Measurements from ENCODE around the gene PLA2G4A. TPM values are rescaled to one million over a fixed set of nuclear protein-coding genes. Genes with fewer than 3 reads are reported as not detected.

PLA2G4A gene
- total and polyA plus RNA-seq, 8 donors, result 1.5 to 5.7 (median 2.4) TPM

DNA sequence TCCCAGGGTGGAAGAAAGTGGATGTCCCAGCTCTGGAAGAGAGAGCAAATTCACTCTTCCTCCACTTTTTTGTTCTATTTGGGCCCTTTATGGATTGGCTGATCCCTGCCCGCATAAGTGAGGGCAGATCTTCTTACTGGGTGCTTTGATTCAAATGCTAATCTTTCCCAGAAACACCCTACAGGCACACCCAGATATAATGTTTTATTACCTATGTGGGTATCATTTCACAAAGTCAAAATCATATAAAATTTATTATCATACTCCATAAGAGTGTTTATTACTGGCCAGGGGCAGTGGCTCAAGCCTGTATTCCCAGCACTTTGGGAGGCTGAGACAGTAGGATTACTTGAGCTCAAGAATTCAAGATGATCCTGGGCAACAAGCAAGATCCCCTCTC is 16.9 kb upstream of the PLA2G4A start:
- DNase-seq (no peak), ATAC-seq (no peak), FAIRE-seq (no peak)
- TF ChIP-seq, protein P1, sequence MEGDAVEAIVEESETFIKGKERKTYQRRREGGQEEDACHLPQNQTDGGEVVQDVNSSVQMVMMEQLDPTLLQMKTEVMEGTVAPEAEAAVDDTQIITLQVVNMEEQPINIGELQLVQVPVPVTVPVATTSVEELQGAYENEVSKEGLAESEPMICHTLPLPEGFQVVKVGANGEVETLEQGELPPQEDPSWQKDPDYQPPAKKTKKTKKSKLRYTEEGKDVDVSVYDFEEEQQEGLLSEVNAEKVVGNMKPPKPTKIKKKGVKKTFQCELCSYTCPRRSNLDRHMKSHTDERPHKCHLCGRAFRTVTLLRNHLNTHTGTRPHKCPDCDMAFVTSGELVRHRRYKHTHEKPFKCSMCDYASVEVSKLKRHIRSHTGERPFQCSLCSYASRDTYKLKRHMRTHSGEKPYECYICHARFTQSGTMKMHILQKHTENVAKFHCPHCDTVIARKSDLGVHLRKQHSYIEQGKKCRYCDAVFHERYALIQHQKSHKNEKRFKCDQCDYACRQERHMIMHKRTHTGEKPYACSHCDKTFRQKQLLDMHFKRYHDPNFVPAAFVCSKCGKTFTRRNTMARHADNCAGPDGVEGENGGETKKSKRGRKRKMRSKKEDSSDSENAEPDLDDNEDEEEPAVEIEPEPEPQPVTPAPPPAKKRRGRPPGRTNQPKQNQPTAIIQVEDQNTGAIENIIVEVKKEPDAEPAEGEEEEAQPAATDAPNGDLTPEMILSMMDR (IDR thresholded peaks at IDR 0.05), result no peak
- Histone ChIP-seq H3K36me3 (no peaks in the 10 kb centered on the region), H3K27ac (no peak overlapping the region), H3K9me3 (no peaks in the 10 kb centered on the region), H3K27me3 (no peaks in the 10 kb centered on the region), H3K4me1 (no peaks in the 10 kb centered on the region), H3K4me3 (no peak overlapping the region)
- intact Hi-C loops (cut with DNase I), result no loop called here
- 79 to 92% methylated on average over 1 of the region's 1 CpG for WGBS, 2 donors

DNA sequence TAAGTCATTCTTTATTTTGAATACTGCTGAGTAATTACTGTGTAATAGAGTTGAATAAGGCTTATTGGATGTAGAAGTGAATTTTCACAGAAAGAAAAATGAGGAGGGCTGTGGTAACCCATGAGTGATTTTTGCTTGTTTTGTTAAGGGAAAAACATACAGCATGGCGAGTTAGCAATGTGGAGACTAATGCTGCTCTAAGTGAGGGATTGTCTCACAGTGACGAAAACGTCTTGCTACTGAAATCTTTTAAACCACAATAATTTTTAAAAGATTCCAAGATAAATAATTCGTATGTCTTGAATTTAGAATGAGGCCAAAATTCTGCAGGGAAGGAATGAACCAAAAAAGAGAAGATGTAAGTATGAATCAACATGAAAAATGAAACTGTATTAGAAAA is 16.2 kb upstream of the PLA2G4A start:
- DNase-seq (no peak), ATAC-seq (no peak), FAIRE-seq (no peak)
- intact Hi-C loops (cut with DNase I), result no loop called here
- no peaks in the 10 kb centered on the region for H3K27me3 ChIP-seq
- no peaks in the 10 kb centered on the region for H3K9me3 ChIP-seq
- WGBS, 2 donors, result 66 to 70% methylated on average over 4 of the region's 4 CpGs
- no peak overlapping the region for H3K27ac ChIP-seq
- TF ChIP-seq, protein P1 (IDR thresholded peaks at IDR 0.05), result no peak
- no peaks in the 10 kb centered on the region for H3K4me1 ChIP-seq
- no peak overlapping the region for H3K4me3 ChIP-seq
- H3K36me3 ChIP-seq, result no peaks in the 10 kb centered on the region

DNA sequence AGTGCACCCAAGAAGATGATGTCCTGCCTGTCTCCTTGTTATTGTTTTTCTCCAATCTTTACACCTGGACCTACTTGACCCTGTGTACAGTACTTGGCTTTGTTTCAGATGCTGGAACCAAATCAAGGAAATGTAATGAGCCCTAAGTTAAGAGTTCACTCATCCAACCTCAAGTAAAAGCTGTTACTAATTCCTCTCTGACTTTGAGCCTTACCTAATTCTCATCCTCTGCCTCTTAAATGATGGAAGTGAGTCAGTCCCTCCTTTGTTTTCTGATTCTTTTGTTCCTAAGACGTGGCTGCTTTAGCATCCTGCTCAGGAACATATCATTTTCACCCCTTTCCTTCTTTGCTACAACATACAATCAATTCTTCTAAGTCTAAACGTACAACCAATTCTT is 15.3 kb upstream of the PLA2G4A start:
- TF ChIP-seq, protein P1 (IDR thresholded peaks at IDR 0.05), result no peak

DNA sequence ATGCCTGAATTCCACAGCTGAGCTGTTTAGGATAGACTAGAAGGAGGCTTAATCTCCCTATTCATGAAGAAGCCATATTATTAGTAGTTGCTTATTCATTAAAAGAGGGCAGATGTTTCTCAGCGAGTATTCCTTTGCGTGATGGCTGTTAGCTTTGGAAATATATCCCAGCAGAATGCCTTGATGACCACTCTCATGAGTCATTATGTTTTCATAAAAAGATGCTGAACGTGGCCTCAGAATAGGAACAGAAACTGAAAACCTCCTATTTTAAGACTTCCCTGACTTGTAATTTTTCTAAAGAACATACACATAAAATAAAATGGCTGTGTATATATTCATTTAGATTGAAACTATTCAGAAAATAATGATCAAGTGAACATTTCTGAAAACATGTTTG is 9.6 kb upstream of the PLA2G4A start:
- no peaks in the 10 kb centered on the region for H3K9me3 ChIP-seq
- H3K36me3 ChIP-seq, result no peaks in the 10 kb centered on the region
- H3K4me1 ChIP-seq, result no peaks in the 10 kb centered on the region
- no peak overlapping the region for H3K27ac ChIP-seq
- WGBS, 2 donors, result 63 to 70% methylated on average over 3 of the region's 3 CpGs
- TF ChIP-seq, protein P1 (IDR thresholded peaks at IDR 0.05), result no peak
- intact Hi-C loops (cut with DNase I), result no loop called here
- no peak for FAIRE-seq
- peaks cover 0 to 7% (median 0%) of the 10 kb centered on the region in 4 donors for H3K27me3 ChIP-seq
- H3K4me3 ChIP-seq, result no peak overlapping the region
- DNase-seq, result no peak
- peak in 2 of 4 donors; percentile 34 to 35 for ATAC-seq

More for the DNA sequence above, 15.3 kb upstream of the PLA2G4A start:
- Histone ChIP-seq H3K27ac (no peak overlapping the region), H3K4me3 (no peak overlapping the region), H3K9me3 (no peaks in the 10 kb centered on the region), H3K4me1 (no peaks in the 10 kb centered on the region), H3K36me3 (no peaks in the 10 kb centered on the region), H3K27me3 (no peaks in the 10 kb centered on the region)
- FAIRE-seq (no peak), DNase-seq (no peak), ATAC-seq (no peak)
- 46 to 47% methylated on average over 2 of the region's 2 CpGs for WGBS, 2 donors
- intact Hi-C loops (cut with DNase I), result no loop called here

DNA sequence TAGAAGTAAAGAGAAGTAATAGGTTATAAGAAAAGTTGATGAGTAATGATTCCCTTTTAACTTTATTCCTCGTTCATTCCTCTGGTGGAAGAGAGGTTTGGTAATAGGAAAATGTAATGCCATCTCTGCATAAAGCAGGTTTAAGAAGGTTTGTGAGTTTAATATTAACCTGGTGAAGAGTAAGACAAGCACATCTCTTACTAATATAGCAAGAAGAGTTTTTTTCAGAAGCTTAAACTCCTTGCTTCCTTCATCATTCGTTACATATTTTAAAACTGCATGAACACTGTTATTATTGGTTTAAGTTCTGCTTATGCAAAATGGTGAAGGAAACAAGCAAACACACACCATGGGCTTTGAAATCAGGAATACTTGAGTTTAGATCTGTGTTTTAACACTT is 9.2 kb upstream of the PLA2G4A start:
- TF ChIP-seq, protein P1 (IDR thresholded peaks at IDR 0.05), result no peak
- ATAC-seq (no peak), FAIRE-seq (no peak), DNase-seq (no peak)
- WGBS, 2 donors, result 48 to 64% methylated on average over 2 of the region's 2 CpGs
- H3K27ac ChIP-seq, result no peak overlapping the region
- intact Hi-C loops (cut with DNase I), result no loop called here
- no peak overlapping the region for H3K4me3 ChIP-seq
- H3K4me1 ChIP-seq, result no peaks in the 10 kb centered on the region
- no peaks in the 10 kb centered on the region for H3K36me3 ChIP-seq
- peaks cover 0 to 7% (median 0%) of the 10 kb centered on the region in 4 donors for H3K27me3 ChIP-seq
- no peaks in the 10 kb centered on the region for H3K9me3 ChIP-seq
